NK-92 (cell line): ENCODE measurements around the gene CXCL1.

Experiments used
- DNase-seq: peaks from one replicate; lab custom pipeline; 2025; ENCODE audit not compliant: unreplicated experiment; lab: John Stamatoyannopoulos, UW

CXCL1 gene

GRCh38 chr4:73869130-73870055 lies at the start of gene CXCL1:
TSS of gene CXCL1 (plus strand) at chr4:73869393. CDS start at chr4:73869471, 78 bp downstream.
- no peak for DNase-seq

- DNase-seq: no peak
Observed at GRCh38 chr4:73821325-73821724, 47.9 kb upstream of the CXCL1 start.

- no peak for DNase-seq
Observed at GRCh38 chr4:73822389-73822788, 46.8 kb upstream of the CXCL1 start.

GRCh38 chr4:73822812-73823504 lies 46.2 kb upstream of the CXCL1 start:
- no peak for DNase-seq

- DNase-seq: no peak
Observed at GRCh38 chr4:73823760-73824159, 45.4 kb upstream of the CXCL1 start.

- DNase-seq: no peak
Observed at GRCh38 chr4:73828956-73829355, 40.2 kb upstream of the CXCL1 start.

GRCh38 chr4:73831569-73831968 lies 37.6 kb upstream of the CXCL1 start:
- no peak for DNase-seq

GRCh38 chr4:73832651-73833237 lies 36.4 kb upstream of the CXCL1 start:
- DNase-seq: no peak

- no peak for DNase-seq
Observed at GRCh38 chr4:73836373-73837279, 32.6 kb upstream of the CXCL1 start, which contains the start of gene CXCL6. TSS of gene CXCL6 (plus strand) at chr4:73836678. CDS start at chr4:73836751, 73 bp downstream.

- DNase-seq: no peak
Observed at GRCh38 chr4:73839071-73839470, 30.1 kb upstream of the CXCL1 start.

- no peak for DNase-seq
Observed at GRCh38 chr4:73839715-73840114, 29.5 kb upstream of the CXCL1 start.

GRCh38 chr4:73841243-73841925 lies 27.8 kb upstream of the CXCL1 start:
- no peak for DNase-seq

GRCh38 chr4:73842696-73843095 lies 26.5 kb upstream of the CXCL1 start:
- no peak for DNase-seq

- DNase-seq: no peak
Observed at GRCh38 chr4:73843369-73843768, 25.8 kb upstream of the CXCL1 start.

- no peak for DNase-seq
Observed at GRCh38 chr4:73844345-73844744, 24.8 kb upstream of the CXCL1 start.

GRCh38 chr4:73844806-73845205 lies 24.4 kb upstream of the CXCL1 start:
- no peak for DNase-seq

- no peak for DNase-seq
Observed at GRCh38 chr4:73847526-73848182, 21.5 kb upstream of the CXCL1 start.

GRCh38 chr4:73848183-73848777 lies 20.9 kb upstream of the CXCL1 start:
- DNase-seq: no peak

GRCh38 chr4:73850261-73850970 lies 18.8 kb upstream of the CXCL1 start:
- no peak for DNase-seq
